HG03558 (cell line): ENCODE results near the gene CGNL1.

Experiments used
- ATAC-seq: cut with Tn5 transposase; IDR thresholded peaks from one replicate; pipeline ENCODE4 v1.9.1; 2021; ENCODE audit warnings: moderate number of reproducible peaks; ENCODE audit not compliant: unreplicated experiment; ENCODE audit errors: extremely low read depth

The CGNL1 gene

DNA sequence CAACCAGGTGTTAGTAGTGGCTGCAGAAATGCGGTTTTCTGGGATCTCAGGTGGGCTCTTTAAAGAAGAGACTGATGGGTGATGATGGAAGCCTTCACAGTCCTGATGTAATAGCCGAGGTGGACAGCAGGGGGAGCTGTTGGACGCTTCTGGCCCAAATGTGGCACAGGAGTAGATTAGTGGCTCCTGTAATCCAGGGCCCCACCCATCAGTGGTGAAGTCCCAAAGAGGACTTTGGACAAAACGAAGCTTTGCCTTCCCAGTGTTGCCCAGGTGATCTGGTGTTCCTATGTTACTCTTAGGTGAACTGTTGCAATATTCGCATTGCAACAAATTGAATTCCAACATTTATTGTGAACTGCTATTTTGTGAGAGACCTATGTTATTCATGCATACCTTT, 183.6 kb downstream of the CGNL1 start:
- ATAC-seq: no peak

DNA sequence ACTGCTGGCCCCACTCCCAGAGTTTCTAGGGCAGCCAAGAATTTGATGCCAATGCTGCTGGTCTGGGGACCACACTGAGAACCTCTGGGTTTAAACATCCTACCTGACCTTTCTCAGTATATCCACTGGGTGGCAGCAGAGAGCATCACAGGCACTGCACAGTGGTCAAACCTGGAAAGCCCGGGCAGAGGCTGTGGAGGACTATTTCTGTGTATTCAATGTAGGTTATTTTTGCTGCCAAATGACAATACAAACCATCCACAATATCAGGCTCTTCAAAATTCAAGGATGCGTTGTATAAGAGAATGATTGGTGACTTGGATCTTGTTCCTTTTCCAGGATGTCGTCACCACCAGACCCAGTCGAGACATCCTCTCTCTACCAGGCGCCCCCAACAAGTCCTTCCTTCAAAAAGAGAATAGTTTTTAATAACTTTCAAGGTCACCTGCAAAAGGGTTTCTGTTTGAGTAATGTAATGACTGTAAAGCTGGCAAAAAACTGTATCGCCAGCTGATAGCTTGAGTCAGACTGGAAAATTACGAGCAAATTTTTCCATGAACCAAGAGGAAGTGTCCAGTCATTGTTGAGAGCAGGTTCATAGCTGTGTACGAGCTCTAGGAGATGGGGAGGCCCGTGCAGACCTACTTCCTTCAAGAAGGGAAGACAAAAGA, 184.9 kb downstream of the CGNL1 start:
- no peak for ATAC-seq

DNA sequence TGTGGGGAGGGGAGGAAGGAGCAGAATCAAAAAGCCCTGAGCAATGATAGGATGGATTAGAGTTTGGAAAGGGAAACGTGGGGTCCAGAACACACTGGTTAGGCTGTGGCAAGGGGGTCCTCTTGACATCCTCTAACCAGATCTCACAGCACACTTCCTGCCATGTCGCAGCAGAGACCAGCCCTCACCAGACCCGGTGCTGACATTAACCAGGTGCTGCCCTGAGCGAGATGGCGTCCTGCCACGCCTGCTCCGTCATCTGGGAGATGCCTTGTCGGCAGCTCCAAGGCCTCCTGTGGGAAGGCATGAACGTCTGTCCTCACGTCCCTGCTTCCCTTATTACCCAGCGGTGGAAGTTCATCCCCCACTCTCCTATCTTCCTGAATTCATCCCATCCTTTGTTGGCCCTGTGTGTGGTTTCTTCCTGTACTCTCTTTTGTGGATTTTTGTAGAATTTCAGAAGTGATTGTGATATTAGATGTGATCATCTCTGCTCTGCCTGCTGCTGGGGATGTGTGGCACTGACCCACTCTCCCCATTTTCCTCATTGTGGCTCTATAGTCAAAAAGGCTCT, 186.0 kb downstream of the CGNL1 start:
- ATAC-seq: no peak

DNA sequence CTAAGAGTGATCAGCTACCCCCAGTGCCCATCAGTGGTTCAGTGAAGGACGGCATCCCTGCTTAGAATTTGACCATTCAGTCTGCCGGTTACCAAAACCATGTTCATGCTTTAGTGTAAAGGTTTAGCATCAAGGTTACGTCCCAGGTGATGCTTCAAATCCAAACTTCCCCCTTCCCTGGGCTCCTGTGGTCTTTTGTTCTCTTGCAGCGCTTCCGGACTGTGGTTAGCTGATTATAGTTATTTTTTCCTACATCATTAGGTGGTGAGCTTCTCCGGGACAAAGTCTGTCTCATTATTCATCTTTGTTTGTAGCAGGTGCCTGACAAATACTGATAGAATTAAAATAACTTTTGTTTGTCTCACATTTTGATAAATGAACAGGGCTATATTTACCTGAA, 187.1 kb downstream of the CGNL1 start:
- ATAC-seq: no peak

DNA sequence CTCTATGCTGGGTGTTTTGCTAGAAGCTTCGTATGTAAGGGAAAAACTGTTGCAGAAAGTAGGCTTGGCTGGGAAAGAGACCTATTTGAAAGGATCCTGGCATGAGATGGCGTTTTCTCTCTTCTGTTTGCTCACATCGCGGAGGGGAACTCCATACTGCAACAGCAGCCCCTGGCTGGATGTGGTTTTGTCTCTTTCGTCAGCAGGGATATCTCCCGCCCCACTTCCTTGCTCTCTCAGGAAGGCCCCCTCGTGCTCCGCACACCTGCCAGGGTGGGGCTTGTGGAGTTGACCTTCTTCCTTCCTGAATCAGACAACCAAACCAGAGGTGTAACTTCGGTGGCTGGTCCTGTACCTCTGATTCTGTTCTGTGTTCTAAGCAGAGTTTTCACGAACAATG, 189.0 kb downstream of the CGNL1 start:
- no peak for ATAC-seq

DNA sequence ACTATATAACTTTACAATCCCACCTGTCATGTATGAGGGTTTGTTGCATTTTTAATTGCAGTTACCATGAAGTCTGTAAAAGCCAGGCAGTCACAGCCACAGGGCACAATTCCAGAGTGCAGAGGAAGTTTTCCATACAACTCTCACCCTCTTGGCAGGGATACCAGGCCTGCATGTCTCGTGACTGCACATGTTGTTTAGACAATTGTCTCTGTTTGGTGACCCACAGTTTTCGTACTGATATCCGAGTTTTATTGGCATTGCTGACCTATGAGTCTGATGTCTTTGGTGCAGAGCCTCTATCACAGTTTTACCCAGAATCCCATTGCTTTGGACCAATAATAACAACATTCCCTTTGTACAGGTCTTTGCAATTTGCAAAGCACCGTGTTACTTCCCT, 190.5 kb downstream of the CGNL1 start:
- no peak for ATAC-seq

DNA sequence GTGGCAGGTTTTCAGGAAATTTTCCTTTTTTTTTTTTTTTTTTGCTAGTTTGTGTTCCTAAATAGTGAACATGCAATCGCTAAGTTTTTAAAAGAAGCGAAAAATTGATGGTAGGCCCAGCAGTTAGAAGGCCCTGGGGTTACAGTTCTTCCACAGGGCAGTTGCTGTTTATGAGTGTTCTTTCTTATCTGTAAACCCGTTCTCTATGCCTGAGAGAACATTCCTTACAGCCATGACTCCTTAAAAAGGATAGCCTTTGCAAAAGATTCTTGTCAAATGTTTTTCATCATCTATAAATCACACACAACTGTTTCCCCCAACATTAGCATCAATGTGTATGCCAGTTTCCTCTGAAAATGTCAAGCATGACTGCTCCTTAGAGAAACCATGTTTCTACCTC, 191.6 kb downstream of the CGNL1 start:
- ATAC-seq: no peak

DNA sequence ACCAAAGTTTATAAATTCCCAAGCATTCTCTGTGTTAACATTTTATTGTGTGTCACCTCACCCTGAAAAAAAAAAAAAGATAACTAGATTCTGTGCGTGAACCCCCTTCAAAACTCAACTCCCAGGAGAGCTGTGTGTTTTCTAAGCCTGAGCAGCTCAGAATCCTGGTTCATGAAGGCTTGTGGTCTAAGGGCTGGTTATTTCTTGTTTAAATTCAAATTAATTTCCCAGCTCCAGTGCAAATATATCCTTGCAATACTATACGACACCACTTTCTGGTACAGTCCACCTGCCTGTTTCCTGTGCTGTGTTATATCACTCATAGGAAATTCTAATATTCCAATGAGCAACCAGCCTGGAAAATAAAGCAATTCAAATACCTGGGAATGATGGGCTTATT, 192.0 kb downstream of the CGNL1 start:
- ATAC-seq: no peak

DNA sequence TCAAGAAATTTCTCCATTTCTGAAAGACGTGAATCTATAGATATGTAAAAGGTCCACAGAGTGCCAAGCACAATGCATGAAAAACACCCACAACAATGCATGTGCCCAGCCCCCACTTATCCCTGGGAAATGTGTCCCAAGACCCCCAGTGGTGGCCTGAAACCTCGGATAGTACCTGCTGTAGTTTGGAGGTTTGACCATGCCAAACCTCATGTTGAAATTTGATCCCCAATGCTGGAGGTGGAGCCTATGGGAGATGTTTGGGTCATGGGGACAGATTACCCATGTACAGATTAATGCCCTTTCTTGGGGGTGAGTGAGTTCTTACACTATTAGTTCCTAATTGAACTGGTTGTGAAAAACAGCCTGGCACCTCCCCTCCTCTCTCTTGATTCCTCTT, 194.0 kb downstream of the CGNL1 start:
- no peak for ATAC-seq

DNA sequence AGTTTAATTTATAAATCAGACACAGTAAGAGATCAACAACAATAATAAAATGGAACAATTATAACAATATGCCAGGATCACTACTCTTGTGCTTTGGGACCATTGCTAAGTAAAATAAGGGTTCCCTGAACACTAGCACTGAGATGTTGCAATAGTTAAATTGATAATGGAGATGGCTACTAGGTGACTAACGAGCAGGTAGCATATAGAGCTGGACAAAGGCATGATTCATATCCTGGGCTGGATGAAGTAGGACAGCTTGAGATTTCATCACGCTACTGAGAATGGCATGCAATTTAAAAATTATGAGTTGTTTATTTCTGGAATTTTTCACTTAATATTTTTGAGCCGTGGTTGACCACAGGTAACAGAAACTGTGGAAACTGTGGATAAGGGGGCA, 194.7 kb downstream of the CGNL1 start:
- no peak for ATAC-seq

DNA sequence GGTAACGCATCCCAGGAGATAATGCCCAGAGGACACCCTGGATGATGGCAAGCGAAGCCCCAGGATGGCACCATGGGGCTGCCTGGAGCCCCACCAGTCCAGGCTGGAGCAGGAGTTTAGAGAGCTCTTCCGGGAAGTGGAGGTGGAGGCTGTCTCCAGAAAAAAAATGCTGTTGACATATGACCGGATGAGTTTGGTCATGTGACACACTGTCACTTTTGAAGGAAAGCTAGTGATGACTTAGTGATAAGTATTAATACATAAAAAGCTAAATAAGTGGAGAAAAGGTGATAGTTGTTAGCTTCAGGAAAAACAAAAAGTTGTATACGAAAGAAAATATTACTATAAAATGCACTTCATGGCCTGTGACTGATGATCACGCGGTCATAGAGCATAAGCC, 195.4 kb downstream of the CGNL1 start:
- no peak for ATAC-seq

DNA sequence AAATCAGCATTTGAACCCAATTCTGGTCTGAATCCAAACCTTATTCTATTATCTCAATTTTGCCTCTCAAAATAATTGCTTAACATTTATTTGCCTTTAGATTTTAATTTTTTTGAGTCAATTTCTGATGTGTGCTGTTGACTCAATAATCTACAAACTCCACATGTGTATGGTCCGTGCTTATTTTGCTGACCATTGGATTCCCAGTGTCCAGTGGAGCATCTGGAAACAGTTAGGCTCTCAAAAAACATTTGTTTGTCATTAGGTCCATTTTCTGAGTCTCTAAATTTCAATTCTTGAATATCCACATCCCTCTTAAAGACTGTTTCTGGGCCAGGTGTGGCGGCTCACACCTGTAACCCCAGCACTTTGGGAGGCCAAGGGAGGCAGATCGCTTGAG, 196.2 kb downstream of the CGNL1 start:
- ATAC-seq: no peak

DNA sequence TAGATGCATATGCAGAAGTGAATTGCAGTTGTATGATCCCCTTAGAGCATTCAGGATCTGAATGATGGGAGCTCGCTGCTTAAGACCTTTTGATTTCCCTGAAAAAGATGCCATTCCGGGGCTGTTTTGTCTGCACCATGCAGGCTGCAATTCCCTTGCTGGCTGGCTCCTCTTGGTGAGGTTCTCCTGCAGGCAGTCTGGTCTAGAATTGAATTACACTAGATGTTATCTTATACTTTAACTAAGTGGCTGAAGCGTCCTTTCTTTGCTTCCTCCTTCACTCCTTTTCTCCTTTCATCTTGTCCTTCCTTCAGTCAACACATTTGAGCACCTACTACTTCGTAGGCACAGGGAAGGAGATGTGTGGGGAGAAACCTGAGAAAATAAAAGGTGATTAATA, 196.8 kb downstream of the CGNL1 start:
- no peak for ATAC-seq

DNA sequence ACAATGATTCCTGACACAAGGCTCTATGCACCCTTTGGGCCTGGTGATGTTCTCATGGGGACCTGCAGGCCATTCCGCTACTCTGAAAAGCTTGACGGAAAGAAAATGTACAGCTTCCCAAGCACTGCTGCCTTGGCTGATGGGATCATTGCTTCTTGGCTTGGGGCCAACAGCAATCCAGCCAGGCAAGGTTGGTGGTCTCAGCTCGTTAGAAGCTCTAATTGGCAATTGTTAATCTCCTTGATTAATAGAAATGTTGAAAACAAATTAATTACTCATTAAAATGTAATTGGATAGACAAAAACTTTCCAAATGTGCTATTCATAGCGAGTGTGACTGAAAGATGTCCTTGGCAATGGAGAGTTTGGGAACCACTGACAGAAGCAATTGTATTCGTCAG, 199.1 kb downstream of the CGNL1 start:
- no peak for ATAC-seq

DNA sequence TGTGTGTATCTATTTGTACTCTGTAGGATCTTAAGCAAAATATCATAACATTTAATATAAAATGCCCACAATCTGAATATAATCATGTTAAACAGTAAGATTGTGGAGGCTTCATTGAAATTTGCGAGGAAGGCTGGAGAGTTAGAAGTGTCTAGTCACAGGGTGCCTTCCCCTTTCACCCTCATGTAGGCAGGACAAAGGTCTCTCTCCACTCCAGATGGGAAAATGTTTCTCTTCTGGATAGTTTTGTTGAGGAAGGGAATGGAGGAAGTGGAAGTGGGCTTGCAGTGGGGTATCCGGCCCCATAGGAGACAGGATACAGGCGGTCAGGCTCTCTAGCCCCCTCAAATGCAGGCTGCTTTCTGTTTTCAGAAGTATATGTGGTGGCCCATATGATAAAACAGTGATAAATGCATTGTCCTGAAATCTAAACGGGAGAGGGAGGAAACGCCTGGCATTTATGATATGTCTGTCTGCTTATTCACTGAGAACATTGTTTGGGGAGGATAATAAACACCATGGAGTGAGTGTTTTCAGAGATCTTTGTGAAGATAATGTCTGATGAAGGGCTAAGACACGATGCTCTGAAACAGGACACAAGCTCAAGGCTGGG, 202.1 kb downstream of the CGNL1 start:
- no peak for ATAC-seq

DNA sequence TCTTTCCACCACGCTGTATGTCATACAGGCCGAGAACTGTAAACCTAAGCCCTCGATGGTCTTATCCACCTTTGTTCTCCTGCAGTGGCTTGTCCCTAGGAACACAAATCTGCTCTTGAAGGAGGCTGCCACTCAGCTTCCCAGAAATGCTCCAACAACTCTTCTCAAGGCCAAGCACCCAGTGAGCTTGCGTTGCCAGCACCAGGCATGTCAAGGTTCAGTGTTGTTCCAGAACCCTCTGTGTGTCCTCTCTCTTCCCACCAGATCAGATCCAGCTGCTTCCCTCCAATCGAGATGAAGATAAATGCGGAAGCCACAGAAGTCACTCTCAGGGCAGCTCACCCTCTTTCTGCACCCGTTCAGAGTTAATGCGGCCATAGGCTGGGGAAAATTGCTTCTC, 204.1 kb downstream of the CGNL1 start:
- ATAC-seq: no peak

DNA sequence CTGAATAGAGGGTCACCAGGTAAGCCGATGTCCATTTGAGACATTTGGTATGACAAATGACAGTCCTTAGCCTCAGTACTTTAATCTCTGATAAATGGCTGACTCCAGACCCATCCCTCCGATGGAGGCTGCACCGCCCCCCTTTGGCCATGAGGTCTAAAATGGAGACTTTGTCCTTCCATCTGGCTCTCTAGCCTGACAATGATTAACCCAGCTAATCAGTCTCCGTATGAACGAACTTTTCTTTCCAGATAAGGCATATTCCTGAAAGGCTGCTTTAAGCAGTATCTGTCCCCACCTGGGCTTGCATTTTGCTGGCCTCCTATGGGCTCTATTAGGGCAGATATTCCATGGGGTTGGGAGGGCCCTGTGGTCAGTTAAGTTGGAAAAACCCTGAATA, 204.6 kb downstream of the CGNL1 start:
- no peak for ATAC-seq

DNA sequence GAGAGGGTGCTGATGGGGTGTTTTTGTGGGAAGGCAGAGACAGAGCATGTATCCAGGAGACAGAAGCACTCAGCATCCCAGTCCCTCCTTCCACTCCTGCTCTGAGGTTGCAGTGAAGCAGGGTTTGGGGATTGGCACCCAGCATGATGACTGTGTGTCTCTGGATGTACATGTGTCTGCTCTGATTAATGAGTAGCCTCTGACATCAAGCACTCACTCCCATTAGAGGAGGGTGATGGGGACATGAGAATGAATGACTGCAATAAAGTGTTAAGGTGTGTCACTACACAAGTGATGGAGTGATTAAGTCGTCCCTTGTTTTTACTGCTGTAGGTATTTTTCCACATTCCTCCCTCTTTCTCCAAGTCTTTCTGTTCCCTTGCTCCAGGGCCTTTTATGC, 205.8 kb downstream of the CGNL1 start:
- no peak for ATAC-seq

DNA sequence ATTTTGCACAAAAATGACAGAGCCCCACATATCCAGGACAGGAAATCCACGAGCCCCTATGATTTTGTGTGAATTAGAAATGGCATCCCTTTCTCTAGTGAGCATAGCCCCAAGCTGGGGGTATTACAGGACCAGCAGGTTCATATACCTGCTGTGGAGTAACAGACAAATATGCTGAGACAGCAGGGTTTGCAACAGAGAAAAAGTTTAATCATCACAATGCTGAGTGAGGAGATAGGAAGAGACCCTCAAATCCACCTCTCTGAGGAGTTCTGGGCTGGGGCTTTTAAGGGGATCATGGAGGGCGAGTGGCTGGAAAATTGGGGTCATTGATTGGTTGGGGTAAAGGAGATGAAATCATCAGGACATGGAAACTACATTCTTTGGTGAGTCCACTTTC, 207.0 kb downstream of the CGNL1 start:
- no peak for ATAC-seq

DNA sequence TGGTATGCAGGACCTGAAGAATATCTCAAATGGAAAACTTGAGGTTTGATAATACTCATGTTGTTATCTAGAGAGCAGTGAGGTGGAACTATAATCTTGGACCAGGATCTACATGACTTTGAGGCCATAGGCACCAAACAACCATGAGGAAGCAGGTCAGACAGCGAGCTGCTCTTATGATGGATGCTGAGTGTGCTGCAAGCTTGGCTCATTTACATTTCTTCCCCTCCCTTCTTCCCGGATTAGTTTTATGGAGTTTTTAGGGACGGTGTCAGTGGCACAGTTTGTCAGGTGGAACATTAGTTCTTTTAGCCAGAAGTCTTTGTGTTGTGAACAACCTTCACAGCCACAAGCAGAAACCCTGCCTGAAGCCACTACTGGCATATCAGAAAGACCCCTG, 207.4 kb downstream of the CGNL1 start:
- ATAC-seq: no peak

DNA sequence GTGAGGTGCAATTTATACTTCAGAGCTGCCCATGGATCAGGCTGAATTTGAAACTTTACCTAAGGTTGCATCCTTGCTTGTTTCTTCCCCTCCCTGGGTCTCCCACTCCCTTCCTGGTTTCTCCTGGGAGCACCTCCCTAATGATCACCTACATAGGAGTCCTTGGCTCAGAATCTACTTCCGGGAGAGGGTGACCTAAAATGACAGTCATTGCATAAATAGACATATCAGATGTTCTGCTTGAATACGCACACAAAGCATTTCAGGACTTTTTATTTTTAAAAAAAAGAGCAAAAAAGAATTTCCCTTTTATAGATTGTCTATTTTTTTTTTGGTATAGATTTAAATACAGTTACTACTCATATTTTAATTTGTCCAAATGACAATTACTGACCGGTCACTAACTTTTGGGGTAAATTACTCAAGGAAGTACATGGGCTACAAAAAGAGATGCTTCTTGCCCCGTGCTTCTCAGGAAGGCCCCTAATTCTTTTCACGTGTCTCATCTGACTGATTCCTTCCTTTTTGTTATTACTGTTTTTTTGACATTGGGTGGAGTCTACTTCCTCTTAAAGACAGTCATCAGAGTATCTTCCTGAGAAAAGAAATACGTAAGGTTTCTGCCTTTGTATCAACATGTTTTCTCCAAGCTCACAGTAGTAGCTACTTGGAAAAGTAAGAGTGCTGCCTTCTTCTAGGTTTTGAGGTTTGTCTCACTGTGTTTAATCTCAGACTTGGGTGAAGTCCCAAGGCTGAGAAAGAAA, 210.5 kb downstream of the CGNL1 start:
- no peak for ATAC-seq
